ENCODE data around the gene FBXW12.

The FBXW12 gene

DNA sequence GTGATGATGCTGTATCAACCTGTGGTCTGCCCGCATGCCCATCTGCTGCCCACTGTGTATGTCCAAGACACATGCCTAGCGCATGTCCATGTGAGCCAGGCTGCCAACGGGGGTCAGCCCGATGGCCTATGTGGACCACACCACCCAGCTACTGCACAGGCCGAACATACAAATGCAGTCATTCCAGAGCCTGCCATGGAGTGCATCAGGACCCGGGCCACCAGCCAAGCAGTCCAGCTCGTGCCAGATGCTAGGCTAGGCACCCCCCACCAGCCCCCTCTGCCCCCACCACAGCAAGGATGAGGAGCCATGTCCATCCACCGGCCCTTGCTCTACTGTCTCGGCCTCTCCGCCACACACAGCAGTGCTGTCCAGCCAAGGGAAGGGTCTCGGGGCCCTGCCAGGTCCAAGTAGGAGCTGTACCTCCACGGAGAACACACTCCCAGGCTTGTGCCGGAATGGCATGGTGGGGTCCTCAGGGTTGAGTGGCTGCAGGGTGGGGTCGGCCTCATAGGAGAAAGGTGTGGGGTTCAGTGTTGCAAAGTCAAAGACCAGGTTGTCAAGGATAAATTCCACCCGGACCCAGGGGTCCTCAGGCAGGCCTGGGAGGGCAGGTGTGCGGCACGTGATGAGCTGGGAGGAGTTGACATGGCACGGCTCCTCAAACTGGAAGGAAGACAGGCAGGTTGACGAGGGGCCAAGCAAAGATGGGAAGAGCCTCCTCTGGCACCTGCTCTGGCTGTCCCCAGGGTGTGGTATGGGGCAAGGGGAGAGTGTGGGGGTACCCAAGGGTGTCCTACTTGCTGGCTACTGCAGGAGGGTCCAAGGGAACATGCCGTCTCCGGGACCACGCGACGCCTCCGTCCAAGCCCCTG lies 42.6 kb downstream of the FBXW12 start:
- TF ChIP-seq, protein P1, sequence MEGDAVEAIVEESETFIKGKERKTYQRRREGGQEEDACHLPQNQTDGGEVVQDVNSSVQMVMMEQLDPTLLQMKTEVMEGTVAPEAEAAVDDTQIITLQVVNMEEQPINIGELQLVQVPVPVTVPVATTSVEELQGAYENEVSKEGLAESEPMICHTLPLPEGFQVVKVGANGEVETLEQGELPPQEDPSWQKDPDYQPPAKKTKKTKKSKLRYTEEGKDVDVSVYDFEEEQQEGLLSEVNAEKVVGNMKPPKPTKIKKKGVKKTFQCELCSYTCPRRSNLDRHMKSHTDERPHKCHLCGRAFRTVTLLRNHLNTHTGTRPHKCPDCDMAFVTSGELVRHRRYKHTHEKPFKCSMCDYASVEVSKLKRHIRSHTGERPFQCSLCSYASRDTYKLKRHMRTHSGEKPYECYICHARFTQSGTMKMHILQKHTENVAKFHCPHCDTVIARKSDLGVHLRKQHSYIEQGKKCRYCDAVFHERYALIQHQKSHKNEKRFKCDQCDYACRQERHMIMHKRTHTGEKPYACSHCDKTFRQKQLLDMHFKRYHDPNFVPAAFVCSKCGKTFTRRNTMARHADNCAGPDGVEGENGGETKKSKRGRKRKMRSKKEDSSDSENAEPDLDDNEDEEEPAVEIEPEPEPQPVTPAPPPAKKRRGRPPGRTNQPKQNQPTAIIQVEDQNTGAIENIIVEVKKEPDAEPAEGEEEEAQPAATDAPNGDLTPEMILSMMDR (IDR thresholded peaks at IDR 0.05; ENCODE audit: insufficient read depth, low read length, poor library complexity, severe bottlenecking), result no peak
- no peak for TF ChIP-seq EZH2phosphoT487 (conservative IDR thresholded peaks at IDR 0.05; ENCODE audit: low read length)
- H3K9me3 ChIP-seq (ENCODE audit: insufficient read depth, low read length), result no peaks in the 10 kb centered on the region
- no peaks in the 10 kb centered on the region for H3K36me3 ChIP-seq (ENCODE audit: low read length)
- no peaks in the 10 kb centered on the region for H3K9me2 ChIP-seq (replicated peaks; ENCODE audit: insufficient read depth, low read length)
- H3K27me3 ChIP-seq (ENCODE audit: low read length), result no peaks in the 10 kb centered on the region
- H3K27ac ChIP-seq (ENCODE audit: low read depth, low read length), result no peak overlapping the region
- no peaks in the 10 kb centered on the region for H3K79me2 ChIP-seq (ENCODE audit: insufficient read depth, low read length)
- H4K20me1 ChIP-seq (ENCODE audit: low read depth, low read length), result no peaks in the 10 kb centered on the region
- no peak overlapping the region for H2AFZ ChIP-seq (ENCODE audit: low read depth, low read length, severe bottlenecking)
- no peak overlapping the region for H3K4me3 ChIP-seq (ENCODE audit: insufficient read depth, low read length, poor library complexity, severe bottlenecking)
- H3K4me2 ChIP-seq (ENCODE audit: low read depth, low read length, poor library complexity, severe bottlenecking), result no peak overlapping the region
- no peak overlapping the region for H3K9ac ChIP-seq (ENCODE audit: low read length)
- H3F3A ChIP-seq (ENCODE audit: insufficient read depth), result no peaks in the 10 kb centered on the region

DNA sequence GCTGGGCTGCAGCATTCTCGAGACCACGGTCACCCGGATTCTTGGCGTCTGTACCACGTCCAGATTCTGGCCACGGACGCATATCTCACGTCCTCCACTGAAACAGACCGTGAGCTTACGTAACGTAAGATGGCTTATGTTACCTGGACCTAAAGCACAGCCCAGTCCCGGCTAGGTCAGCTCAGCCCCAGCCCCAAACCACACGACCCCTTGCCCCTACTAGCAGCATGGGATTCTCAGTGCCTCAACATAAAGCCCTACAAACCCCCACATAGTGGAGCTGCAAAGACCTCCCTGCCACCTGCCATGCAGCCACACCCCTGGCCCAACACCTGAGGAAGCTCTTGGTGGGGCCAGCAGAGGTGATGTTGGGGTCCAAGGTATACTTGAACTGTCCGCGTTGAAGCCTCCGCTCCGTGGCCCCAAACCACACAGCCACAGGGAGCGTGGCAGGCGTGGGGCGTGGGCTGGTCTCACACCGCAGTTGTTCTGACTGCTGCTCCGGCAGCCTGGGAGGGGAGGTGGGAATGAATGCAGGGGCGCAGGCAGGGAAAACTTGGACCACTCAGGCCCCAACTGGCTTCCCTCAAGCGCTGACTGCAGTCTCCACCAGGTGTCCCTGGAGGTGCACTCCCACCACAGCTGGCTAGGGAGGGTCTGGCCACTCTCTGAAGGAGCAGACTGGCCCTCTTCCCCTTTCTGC lies 43.4 kb downstream of the FBXW12 start:
- no peaks in the 10 kb centered on the region for H3K36me3 ChIP-seq (ENCODE audit: low read length)
- no peak overlapping the region for H3K4me3 ChIP-seq (ENCODE audit: insufficient read depth, low read length, poor library complexity, severe bottlenecking)
- H3K9ac ChIP-seq (ENCODE audit: low read length), result no peak overlapping the region
- no peaks in the 10 kb centered on the region for H4K20me1 ChIP-seq (ENCODE audit: low read depth, low read length)
- H3K9me2 ChIP-seq (replicated peaks; ENCODE audit: insufficient read depth, low read length), result no peaks in the 10 kb centered on the region
- H3F3A ChIP-seq (ENCODE audit: insufficient read depth), result no peaks in the 10 kb centered on the region
- H3K27me3 ChIP-seq (ENCODE audit: low read length), result no peaks in the 10 kb centered on the region
- no peak overlapping the region for H3K27ac ChIP-seq (ENCODE audit: low read depth, low read length)
- H3K9me3 ChIP-seq (ENCODE audit: insufficient read depth, low read length), result no peaks in the 10 kb centered on the region
- TF ChIP-seq, protein P1 (IDR thresholded peaks at IDR 0.05; ENCODE audit: insufficient read depth, low read length, poor library complexity, severe bottlenecking), result no peak
- TF ChIP-seq EZH2phosphoT487 (conservative IDR thresholded peaks at IDR 0.05; ENCODE audit: low read length), result no peak
- no peaks in the 10 kb centered on the region for H3K79me2 ChIP-seq (ENCODE audit: insufficient read depth, low read length)
- no peak overlapping the region for H2AFZ ChIP-seq (ENCODE audit: low read depth, low read length, severe bottlenecking)
- no peak overlapping the region for H3K4me2 ChIP-seq (ENCODE audit: low read depth, low read length, poor library complexity, severe bottlenecking)

DNA sequence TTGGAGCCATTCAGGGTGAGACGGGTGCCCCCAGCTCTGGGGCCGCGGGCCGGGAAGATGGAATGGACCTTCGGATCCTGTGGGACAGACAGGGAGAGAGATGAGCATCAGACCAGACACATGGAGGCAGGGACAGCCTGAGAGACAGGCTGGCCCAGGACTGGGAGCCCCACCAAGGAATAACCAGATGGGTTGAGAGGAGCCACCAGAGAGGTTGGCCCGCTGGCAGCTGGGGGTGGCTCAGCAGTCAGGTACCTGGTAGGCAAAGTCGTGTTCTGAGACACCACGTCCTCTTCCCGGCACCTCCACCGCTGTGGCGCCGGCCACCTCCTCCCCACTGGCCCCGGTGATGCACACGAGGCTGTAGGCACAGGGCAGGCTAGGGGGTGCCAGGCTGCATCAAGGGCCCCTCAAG lies 44.1 kb downstream of the FBXW12 start:
- H3K9ac ChIP-seq (ENCODE audit: low read length), result no peak overlapping the region
- no peaks in the 10 kb centered on the region for H3K36me3 ChIP-seq (ENCODE audit: low read length)
- no peak overlapping the region for H3K27ac ChIP-seq (ENCODE audit: low read depth, low read length)
- no peak overlapping the region for H3K4me3 ChIP-seq (ENCODE audit: insufficient read depth, low read length, poor library complexity, severe bottlenecking)
- H3K27me3 ChIP-seq (ENCODE audit: low read length), result no peaks in the 10 kb centered on the region
- no peak overlapping the region for H2AFZ ChIP-seq (ENCODE audit: low read depth, low read length, severe bottlenecking)
- no peak for TF ChIP-seq EZH2phosphoT487 (conservative IDR thresholded peaks at IDR 0.05; ENCODE audit: low read length)
- TF ChIP-seq, protein P1 (IDR thresholded peaks at IDR 0.05; ENCODE audit: insufficient read depth, low read length, poor library complexity, severe bottlenecking), result no peak
- no peak overlapping the region for H3K4me2 ChIP-seq (ENCODE audit: low read depth, low read length, poor library complexity, severe bottlenecking)
- no peaks in the 10 kb centered on the region for H4K20me1 ChIP-seq (ENCODE audit: low read depth, low read length)
- no peaks in the 10 kb centered on the region for H3K9me3 ChIP-seq (ENCODE audit: insufficient read depth, low read length)
- no peaks in the 10 kb centered on the region for H3K79me2 ChIP-seq (ENCODE audit: insufficient read depth, low read length)
- H3K9me2 ChIP-seq (replicated peaks; ENCODE audit: insufficient read depth, low read length), result no peaks in the 10 kb centered on the region
- no peaks in the 10 kb centered on the region for H3F3A ChIP-seq (ENCODE audit: insufficient read depth)

Measured in SU-DHL-6 (cell line).